GM12878 (cell line): Measurements from ENCODE around the gene AMMECR1. TPM values are rescaled to one million over a fixed set of nuclear protein-coding genes. Genes with fewer than 3 reads are reported as not detected.

Source experiments
- ATAC-seq: fragments of 200-7000 bp; cut with Tn5 transposase; 3 replicates; pipeline ENCODE4 v1.9.1; 2020; ENCODE audit warnings: mild to moderate bottlenecking, moderate library complexity
- BruUV-seq: library from RNA; stranded (reverse); fragments of 400-500 nt; replicated peaks from 2 replicates; lab custom pipeline; 2021; lab: Mats Ljungman, UMichigan
- CTCF ChIA-PET: fragments of 300-600 bp; sonication (Branson Sonifier 250); formaldehyde crosslinking; extraction: SDS; loops from one replicate; lab custom pipeline; 2021; ENCODE audit warnings: inconsistent platforms; lab: Yijun Ruan, JAX
- POLR2A ChIA-PET: fragments of 350-600 bp; formaldehyde crosslinking; extraction: SDS; loops from one replicate; lab custom pipeline; 2021; ENCODE audit warnings: inconsistent platforms; lab: Charles Lee
- RAD21 ChIA-PET: fragments of 300-600 bp; sonication (Branson Sonifier 250); formaldehyde crosslinking; loops from one replicate; lab custom pipeline; 2023; ENCODE audit warnings: antibody characterized with exemption; ENCODE audit not compliant: unreplicated experiment; lab: Charles Lee
- SMC1A ChIA-PET: fragments of 300-600 bp; sonication (Branson Sonifier 250); formaldehyde crosslinking; loops from one replicate; lab custom pipeline; 2023; ENCODE audit not compliant: unreplicated experiment, uncharacterized antibody; lab: Charles Lee
- DNase-seq: peaks from one replicate; pipeline ENCODE4 v3.0.0-alpha.2; 2011; ENCODE audit warnings: low read depth, low spot score
- FAIRE-seq: peaks from 3 replicates; lab custom pipeline; 2011; peaks lifted over from hg19 to GRCh38; lab: Jason Lieb, UNC
- H2AFZ ChIP-seq: 2 replicates; pipeline ENCODE4 v1.6.0; 2011; ENCODE audit warnings: low read depth, low read length, control low read depth; ENCODE audit not compliant: control insufficient read depth
- H3K27ac ChIP-seq: 2 replicates; pipeline ENCODE4 v1.5.1; 2011; ENCODE audit warnings: control low read depth; ENCODE audit not compliant: control insufficient read depth, insufficient read depth
- H3K27me3 ChIP-seq, 2 experiments: replicated peaks in 1 of 2; 2 replicates each; pipeline versions ENCODE4 v1.6.0 to v1.6.1; 2011; ENCODE audit warnings: low read length in 1 of 2; ENCODE audit not compliant: control insufficient read depth in 2 of 2, insufficient read depth in 2 of 2
- H3K36me3 ChIP-seq, 2 experiments: 2 replicates each; pipeline ENCODE4 v1.5.1; 2011; ENCODE audit warnings: low read length in 1 of 2; ENCODE audit not compliant: control insufficient read depth in 2 of 2, insufficient read depth in 2 of 2
- H3K4me1 ChIP-seq: 2 replicates; pipeline ENCODE4 v1.6.1; 2011; ENCODE audit warnings: mild to moderate bottlenecking, low read length, moderate library complexity, mixed read lengths; ENCODE audit not compliant: control insufficient read depth, insufficient read depth
- H3K4me2 ChIP-seq: 2 replicates; pipeline ENCODE4 v1.6.0; 2011; ENCODE audit warnings: control low read depth; ENCODE audit not compliant: control insufficient read depth, insufficient read depth
- H3K4me3 ChIP-seq: fragments of 200-600 bp; sonication (generic); 2 replicates; pipeline ENCODE4 v1.5.1; 2016
- H3K79me2 ChIP-seq: 2 replicates; pipeline ENCODE4 v1.6.0; 2011; ENCODE audit warnings: low read length; ENCODE audit not compliant: control insufficient read depth, insufficient read depth
- H3K9ac ChIP-seq: 2 replicates; pipeline ENCODE4 v1.8.0; 2011; ENCODE audit warnings: low read length, control low read depth, mixed read lengths; ENCODE audit not compliant: control insufficient read depth, insufficient read depth
- H3K9me3 ChIP-seq: replicated peaks from 3 replicates; pipeline ENCODE4 v1.5.1; 2011; ENCODE audit warnings: mild to moderate bottlenecking, low read length; ENCODE audit not compliant: control insufficient read depth, insufficient read depth
- H4K20me1 ChIP-seq: 2 replicates; pipeline ENCODE4 v1.6.0; 2011; ENCODE audit not compliant: control insufficient read depth, insufficient read depth
- BHLHE40 ChIP-seq, 2 experiments: fragments of 450-650 bp in 1 of 2; IDR thresholded peaks; 2 replicates each; pipeline ENCODE4 v1.6.1; 2011 to 2017; ENCODE audit warnings: low read depth in 2 of 2, borderline replicate concordance in 1 of 2, improper control_type of control experiment in 1 of 2, low read length in 1 of 2, mild to moderate bottlenecking in 1 of 2
- CEBPZ ChIP-seq: fragments of 150-350 bp; IDR thresholded peaks from 2 replicates; pipeline ENCODE4 v1.6.1; 2016; ENCODE audit warnings: low read depth, low read length
- CUX1 ChIP-seq: IDR thresholded peaks from 2 replicates; pipeline ENCODE4 v1.6.1; 2012; ENCODE audit warnings: improper control_type of control experiment, low read depth, low read length; ENCODE audit not compliant: insufficient replicate concordance
- ESRRA ChIP-seq: IDR thresholded peaks from 2 replicates; pipeline ENCODE4 v1.6.1; 2012; ENCODE audit warnings: mild to moderate bottlenecking, low read length, improper control_type of control experiment
- GABPA ChIP-seq: IDR thresholded peaks from 2 replicates; pipeline ENCODE4 v1.6.1; 2014; ENCODE audit warnings: antibody characterized with exemption, low read depth, mild to moderate bottlenecking, inconsistent platforms
- IKZF1 ChIP-seq: fragments of 450-650 bp; conservative IDR thresholded peaks from 2 replicates; pipeline ENCODE4 v1.6.1; 2017; ENCODE audit warnings: antibody characterized with exemption, mild to moderate bottlenecking
- KAT2A ChIP-seq: conservative IDR thresholded peaks from 2 replicates; pipeline ENCODE4 v1.6.1; 2011; ENCODE audit warnings: low read depth, low read length; ENCODE audit not compliant: control insufficient read depth
- MLLT1 ChIP-seq: fragments of 450-650 bp; IDR thresholded peaks from 2 replicates; pipeline ENCODE4 v1.6.1; 2016; ENCODE audit warnings: mild to moderate bottlenecking
- SUZ12 ChIP-seq: fragments of 200-600 bp; sonication (generic); IDR thresholded peaks from one replicate; pipeline ENCODE4 v1.6.1; 2018; ENCODE audit warnings: antibody characterized with exemption, mild to moderate bottlenecking; ENCODE audit not compliant: unreplicated experiment
- TCF12 ChIP-seq: IDR thresholded peaks from 2 replicates; pipeline ENCODE4 v1.6.1; 2011; ENCODE audit warnings: low read depth, mild to moderate bottlenecking, low read length
- WRNIP1 ChIP-seq: IDR thresholded peaks from 2 replicates; pipeline ENCODE4 v1.6.1; 2011; ENCODE audit warnings: low read depth, low read length, improper control_type of control experiment, borderline replicate concordance
- ZNF217 ChIP-seq: fragments of 450-650 bp; IDR thresholded peaks from 2 replicates; pipeline ENCODE4 v1.6.1; 2017; ENCODE audit warnings: antibody characterized with exemption, mild to moderate bottlenecking
- WGBS: methylation state at CpG from one replicate; pipeline ENCODE4 v1.1.6; 2016; ENCODE audit warnings: low lambda C conversion rate; ENCODE audit not compliant: insufficient replicate concordance, insufficient coverage; ENCODE audit errors: missing lambda C conversion rate; 5-methylcytosine and 5-hydroxymethylcytosine counted together
- in situ Hi-C: fragments of 300-500 bp; cut with MboI; formaldehyde crosslinking; loops from 9 replicates; pipeline ENCODE4 v1.14.3; 2018; ENCODE audit warnings: mixed read lengths
- intact Hi-C: fragments of 100-400 bp; cut with micrococcal nuclease; formaldehyde crosslinking; loops from one replicate; pipeline ENCODE4 v1.14.2; 2022; ENCODE audit not compliant: unreplicated experiment
- polyA plus RNA-seq, 11 experiments: library from polyadenylated mRNA; depleted of rRNA in 4 of 11; unstranded in 6 of 11; stranded (reverse) in 5 of 11; fragments of >200 nt; fragmentation: Nextera tagmentation in 4 of 11; fragmentation: Illumina TruSeq in 1 of 11; extraction: Ambion mirVana in 4 of 11; extraction: Trizol in 1 of 11; gene quantifications; 1 replicate in 1 of 11; 2 replicates in 10 of 11; pipeline versions ENCODE4 v1.2.1 to v1.2.3, GENCODE V29; 2011 to 2016; ENCODE audit warnings: inconsistent platforms in 2 of 11, missing spikeins in 2 of 11, low read depth in 1 of 11
- total RNA-seq, 4 experiments: library from RNA; depleted of rRNA in 3 of 4; stranded (reverse); fragments of >200 nt in 3 of 4; fragmentation: Illumina TruSeq in 1 of 4; extraction: Trizol in 1 of 4; gene quantifications; 2 replicates each; pipeline versions ENCODE4 v1.2.1 to v1.2.3, GENCODE V29; 2013 to 2021

The AMMECR1 gene
- total and polyA plus RNA-seq, 10 of the 15 experiments (the other 5 are each of a cell fraction or from before 2014, with no cell fraction given): 4.9 to 25.6 (median 10.7) TPM

DNA sequence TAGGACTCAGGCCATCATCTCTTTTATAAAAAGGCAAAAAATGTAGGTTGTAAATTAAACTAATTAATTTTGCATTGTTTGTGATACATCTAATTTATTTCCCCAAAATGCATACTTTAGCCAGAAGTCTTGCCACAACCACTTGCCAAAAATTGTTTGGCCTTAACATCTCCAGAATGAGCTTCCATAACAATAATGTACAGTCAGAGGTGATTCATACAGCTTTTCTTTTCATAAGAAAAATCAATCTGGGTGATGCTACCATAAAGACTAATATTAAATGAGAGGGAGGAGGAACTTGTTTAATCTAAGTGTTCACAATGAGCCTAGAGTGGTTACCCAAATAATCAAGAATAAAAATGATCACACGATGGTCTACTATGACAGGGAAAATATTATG lies 59.3 kb downstream of the AMMECR1 start:
- Histone ChIP-seq H3K36me3 (no peaks in the 10 kb centered on the region), H3K79me2 (no peaks in the 10 kb centered on the region), H3K4me3 (no peak overlapping the region), H3K4me1 (no peaks in the 10 kb centered on the region), H4K20me1 (no peaks in the 10 kb centered on the region), H3K9ac (no peak overlapping the region), H3K9me3 (no peaks in the 10 kb centered on the region), H3K27me3 (no peaks in the 10 kb centered on the region), H2AFZ (no peak overlapping the region), H3K27ac (no peak overlapping the region), H3K4me2 (no peak overlapping the region)
- in situ Hi-C loops (no loop called here), intact Hi-C loops (no loop called here)
- ChIA-PET RAD21 (interaction anchor here (1.0 kb wide), 1 partner anchor 111 kb away, joined by 3 read pairs; no protein-coding TSS in a partner anchor), POLR2A (no interaction called here), SMC1A (no interaction called here), CTCF (no interaction called here)
- ATAC-seq: no peak
- 75% methylated on average over 1 of the region's 1 CpG for WGBS
- TF ChIP-seq MLLT1: no peak
- no peak for TF ChIP-seq BHLHE40 (IDR thresholded peaks at IDR 0.05; ENCODE audit: borderline replicate concordance in 1 of 2, low read depth in 2 of 2, low read length in 1 of 2)
- TF ChIP-seq KAT2A: no peak
- no peak for TF ChIP-seq CEBPZ
- no peak for TF ChIP-seq GABPA
- TF ChIP-seq ESRRA: no peak
- TF ChIP-seq IKZF1: no peak
- no peak for TF ChIP-seq WRNIP1
- TF ChIP-seq CUX1: no peak
- no peak for TF ChIP-seq TCF12
- TF ChIP-seq SUZ12: no peak
- no peak for TF ChIP-seq ZNF217
- no peak for DNase-seq
- no peak for FAIRE-seq
- BruUV-seq: no TSS peak
